HepG2 (cell line): ENCODE data around the gene ARIH2. TPM values are rescaled to one million over a fixed set of nuclear protein-coding genes. Genes with fewer than 3 reads are reported as not detected.

Experiments used
- ATAC-seq: fragments of 200-7000 bp; cut with Tn5 transposase; 3 replicates; pipeline ENCODE4 v1.9.1; 2020; ENCODE audit warnings: mild to moderate bottlenecking, moderate library complexity
- BruUV-seq: library from RNA; stranded (reverse); fragments of 400-500 nt; replicated peaks from 2 replicates; lab custom pipeline; 2021; lab: Mats Ljungman, UMichigan
- CTCF ChIA-PET: fragments of 300-600 bp; formaldehyde crosslinking; extraction: SDS; loops from one replicate; lab custom pipeline; 2021; ENCODE audit warnings: low total read pairs, inconsistent platforms, low intra/inter-chr PET ratio; lab: Yijun Ruan, JAX
- POLR2A ChIA-PET: fragments of 350-600 bp; sonication (Branson Sonifier 250); formaldehyde crosslinking; loops from one replicate; lab custom pipeline; 2020; ENCODE audit warnings: antibody characterized with exemption, inconsistent platforms; lab: Yijun Ruan, JAX
- DNase-seq: peaks from one replicate; pipeline ENCODE4 v3.0.0-alpha.2; 2015; ENCODE audit warnings: low spot score
- FAIRE-seq: peaks from 3 replicates; lab custom pipeline; 2011; peaks lifted over from hg19 to GRCh38; lab: Jason Lieb, UNC
- H2AFZ ChIP-seq: one replicate; pipeline ENCODE4 v1.6.1; 2011; ENCODE audit warnings: low read length, inconsistent platforms
- H3K27ac ChIP-seq: fragments of 300-600 bp; 3 replicates; pipeline ENCODE4 v1.8.0; 2011; ENCODE audit warnings: mixed run types, mild to moderate bottlenecking, mixed read lengths, low read length, inconsistent platforms; ENCODE audit not compliant: insufficient read depth; ENCODE audit errors: extremely low read length
- H3K27me3 ChIP-seq, 2 experiments: fragments of 200-600 bp in 1 of 2; 2 replicates in 1 of 2; 3 replicates in 1 of 2; pipeline versions ENCODE4 v1.6.0 to v1.8.0; 2011; ENCODE audit warnings: low read length in 2 of 2, mild to moderate bottlenecking in 2 of 2, moderate library complexity in 2 of 2, inconsistent platforms in 1 of 2; ENCODE audit not compliant: insufficient read depth in 2 of 2, control insufficient read depth in 1 of 2
- H3K36me3 ChIP-seq, 2 experiments: fragments of 200-600 bp in 1 of 2; replicated peaks in 1 of 2; 2 replicates in 1 of 2; 3 replicates in 1 of 2; pipeline versions ENCODE4 v1.5.1 to v1.8.0; 2011; ENCODE audit warnings: low read length in 2 of 2, inconsistent platforms in 1 of 2; ENCODE audit not compliant: insufficient read depth in 2 of 2, control insufficient read depth in 1 of 2
- H3K4me1 ChIP-seq: 2 replicates; pipeline ENCODE4 v1.5.1; 2012; ENCODE audit warnings: low read length, inconsistent platforms; ENCODE audit not compliant: insufficient read depth
- H3K4me2 ChIP-seq: 2 replicates; pipeline ENCODE4 v1.6.0; 2011; ENCODE audit warnings: low read depth, low read length, inconsistent platforms
- H3K4me3 ChIP-seq, 3 experiments: fragments of 200-600 bp in 1 of 3; sonication (generic), shearing (Covaris generic) in 1 of 3; replicated peaks in 1 of 3; 2 replicates each; pipeline ENCODE4 v1.5.1; 2011 to 2016; ENCODE audit warnings: low read length in 3 of 3, inconsistent platforms in 2 of 3, low read depth in 2 of 3, mild to moderate bottlenecking in 2 of 3, control low read depth in 1 of 3, mixed read lengths in 1 of 3; ENCODE audit not compliant: insufficient read depth in 1 of 3
- H3K79me2 ChIP-seq: one replicate; pipeline ENCODE4 v1.6.1; 2011; ENCODE audit warnings: low read length, inconsistent platforms; ENCODE audit not compliant: insufficient read depth
- H3K9ac ChIP-seq: 2 replicates; pipeline ENCODE4 v1.6.0; 2011; ENCODE audit warnings: mild to moderate bottlenecking, low read depth, low read length, inconsistent platforms; ENCODE audit not compliant: insufficient read depth
- H3K9me3 ChIP-seq: 2 replicates; pipeline ENCODE4 v1.5.1; 2012; ENCODE audit warnings: mild to moderate bottlenecking, low read length
- H4K20me1 ChIP-seq: 2 replicates; pipeline ENCODE4 v1.6.0; 2011; ENCODE audit warnings: inconsistent platforms, mild to moderate bottlenecking, low read length, moderate library complexity; ENCODE audit not compliant: insufficient read depth
- HNF4G ChIP-seq, 2 experiments: sonication (generic) in 1 of 2; formaldehyde crosslinking in 1 of 2; IDR thresholded peaks; 2 replicates each; pipeline versions ENCODE4 v1.4.0 to v1.6.1; 2011 to 2020; ENCODE audit warnings: borderline replicate concordance in 2 of 2, low read depth in 2 of 2, mild to moderate bottlenecking in 2 of 2, low read length in 1 of 2, missing genetic modification reagents in 1 of 2, moderate library complexity in 1 of 2
- PBX2 ChIP-seq: IDR thresholded peaks from 2 replicates; pipeline ENCODE4 v1.6.1; 2016; ENCODE audit warnings: control low read depth
- ZBTB40 ChIP-seq, 2 experiments: fragments of 450-650 bp in 1 of 2; sonication (generic) in 1 of 2; formaldehyde crosslinking in 1 of 2; IDR thresholded peaks; 2 replicates each; pipeline versions ENCODE4 v1.6.1 to v1.8.0; 2016 to 2022; ENCODE audit warnings: antibody characterized with exemption in 1 of 2, mild to moderate bottlenecking in 1 of 2, missing genetic modification reagents in 1 of 2
- WGBS: methylation state at CpG from one replicate; pipeline ENCODE4 v1.1.6; 2017; ENCODE audit warnings: low lambda C conversion rate; 5-methylcytosine and 5-hydroxymethylcytosine counted together
- in situ Hi-C: cut with HindIII; loops from 2 replicates; pipeline ENCODE4 v1.10.0; 2017; ENCODE audit warnings: low pct_unique_long_range_greater_than_20kb; ENCODE audit not compliant: extremely low pct_ligation_motif_present
- intact Hi-C: fragments of 100-400 bp; cut with micrococcal nuclease; formaldehyde crosslinking; loops from one replicate; pipeline ENCODE4 v1.10.0; 2022; ENCODE audit not compliant: unreplicated experiment
- polyA plus RNA-seq, 8 experiments: library from polyadenylated mRNA; depleted of rRNA in 3 of 8; stranded (reverse) in 7 of 8; unstranded in 1 of 8; fragments of >200 nt; fragmentation: Illumina TruSeq in 4 of 8; extraction: Trizol in 4 of 8; gene quantifications; 2 replicates each; pipeline versions ENCODE4 v1.2.1 to v1.2.3, GENCODE V29; 2011 to 2016; ENCODE audit warnings: low read depth in 4 of 8, missing spikeins in 1 of 8, mixed read lengths in 1 of 8; ENCODE audit not compliant: insufficient read depth in 1 of 8
- total RNA-seq, 5 experiments: library from RNA; depleted of rRNA; stranded (reverse); fragments of >200 nt; fragmentation: Illumina TruSeq; extraction: Trizol; gene quantifications; 2 replicates each; pipeline ENCODE4 v1.2.3, GENCODE V29; 2016; ENCODE audit warnings: low read depth in 1 of 5

ARIH2 gene
- total and polyA plus RNA-seq, 2 of the 13 experiments (the other 11 are each of a cell fraction or from before 2014, with no cell fraction given), result 64.8 to 83.3 TPM

GRCh38 chr3:48996640-48997039, 78.0 kb downstream of the ARIH2 start:
- intact Hi-C loops, result no loop called here
- no peak overlapping the region for H3K4me2 ChIP-seq
- ATAC-seq (no peak), FAIRE-seq (no peak), DNase-seq (no peak)
- no peak overlapping the region for H2AFZ ChIP-seq
- CTCF ChIA-PET, result interaction anchor here (1.0 kb wide), 1 partner anchor 17 kb away, joined by 3 read pairs; no protein-coding TSS in a partner anchor
- H3K27me3 ChIP-seq, result no peaks in the 10 kb centered on the region
- no peak overlapping the region for H3K9ac ChIP-seq
- H3K36me3 ChIP-seq, result no peaks in the 10 kb centered on the region
- TF ChIP-seq ZBTB40 (IDR thresholded peaks at IDR 0.05) (no peak), ZBTB40 (CRISPR knock-in tag; IDR thresholded peaks at IDR 0.05) (no peak), HNF4G (IDR thresholded peaks at IDR 0.05; ENCODE audit: borderline replicate concordance, low read depth, low read length) (no peak), HNF4G (CRISPR knock-in tag; IDR thresholded peaks at IDR 0.05; ENCODE audit: borderline replicate concordance, low read depth) (no peak), PBX2 (CRISPR knock-in tag) (no peak)
- no peaks in the 10 kb centered on the region for H4K20me1 ChIP-seq
- 74% methylated on average over 8 of the region's 8 CpGs for WGBS
- POLR2A ChIA-PET, result interaction anchor here (0.9 to 2.9 kb wide), 4 partner anchors 10 to 136 kb away, joined by 3 to 26 read pairs (median 6); partner anchors contain the start of genes IMPDH2, LAMB2, NDUFAF3 and WDR6
- in situ Hi-C loops, result no loop called here
- BruUV-seq, result no TSS peak
- H3K27ac ChIP-seq, result no peak overlapping the region
- no peak overlapping the region for H3K4me3 ChIP-seq
- H3K79me2 ChIP-seq, result no peaks in the 10 kb centered on the region
- H3K9me3 ChIP-seq, result no peaks in the 10 kb centered on the region
- peaks cover 47% of the 10 kb centered on the region for H3K4me1 ChIP-seq
